ENCODE results near the gene ADAMTS7. TPM values are rescaled to one million over a fixed set of nuclear protein-coding genes. Genes with fewer than 3 reads are reported as not detected.
"Not testable (repeated sequence)": the region's sequence is repeated elsewhere in the genome, so short reads cannot be mapped to it uniquely, and the experiment has no call there.

ADAMTS7 gene
- total and polyA plus RNA-seq, 12 donors: 3.5 to 47.0 (median 17.9) TPM

GRCh38 chr15:78739996-78740903 is 71.0 kb downstream of the ADAMTS7 start:
- Histone ChIP-seq H3K4me1 (peaks cover 0 to 6% (median 0%) of the 10 kb centered on the region in 9 donors), H3K9me3 (no peaks in the 10 kb centered on the region), H3K36me3 (no peaks in the 10 kb centered on the region), H3K27ac (no peak overlapping the region), H3K4me3 (no peak overlapping the region), H3K27me3 (no peaks in the 10 kb centered on the region)
- TF ChIP-seq CTCF (IDR thresholded peaks at IDR 0.05): peak in 7 of 9 donors; percentile 20 to 54 (median 44)
- intact Hi-C loops (cut with DNase I): loop anchor here in 3 of 10 donors (5.0 to 10.0 kb wide), 3 partner anchors 795 to 1662 kb away; partner anchors contain the start of gene ARNT2 (in 1 of the 3)
- 53 to 59% methylated on average over 21 to 23 of the region's 23 CpGs for WGBS, 2 donors
- ATAC-seq: peak in 7 of 8 donors; percentile 38 to 78 (median 55)
- no peak for DNase-seq

- TF ChIP-seq CTCF (IDR thresholded peaks at IDR 0.05): no peak
- no peak for DNase-seq
- intact Hi-C loops (cut with DNase I): loop anchor here in 2 of 10 donors (5.0 kb wide), 2 partner anchors 827 to 1663 kb away; partner anchors contain the start of gene ARNT2 (in 1 of the 2)
- H3K36me3 ChIP-seq: no peaks in the 10 kb centered on the region
- no peak for ATAC-seq
- no peaks in the 10 kb centered on the region for H3K27me3 ChIP-seq
- peaks cover 0 to 6% (median 0%) of the 10 kb centered on the region in 9 donors for H3K4me1 ChIP-seq
- no peaks in the 10 kb centered on the region for H3K9me3 ChIP-seq
- H3K4me3 ChIP-seq: no peak overlapping the region
- H3K27ac ChIP-seq: no peak overlapping the region
- WGBS, 2 donors: 91 to 93% methylated on average over 7 to 9 of the region's 9 CpGs
Observed at GRCh38 chr15:78739206-78739605, 72.1 kb downstream of the ADAMTS7 start.

GRCh38 chr15:78737931-78738558 is 73.2 kb downstream of the ADAMTS7 start:
- intact Hi-C loops (cut with DNase I): loop anchor here in 2 of 10 donors (5.0 kb wide), 2 partner anchors 826 to 1664 kb away; partner anchors contain the start of gene ARNT2 (in 1 of the 2)
- DNase-seq, H3K4me3 ChIP-seq, H3K27me3 ChIP-seq, H3K36me3 ChIP-seq, H3K27ac ChIP-seq, H3K9me3 ChIP-seq, H3K4me1 ChIP-seq: not testable (repeated sequence)
- ATAC-seq: peak in 4 of 8 donors; percentile 45 to 74 (median 52)
- 53 to 56% methylated on average over 11 of the region's 11 CpGs for WGBS, 2 donors
- peak; percentile 14 to 70 (median 48) for TF ChIP-seq CTCF (IDR thresholded peaks at IDR 0.05)

GRCh38 chr15:78737187-78737820 is 74.0 kb downstream of the ADAMTS7 start:
- DNase-seq: no peak
- Histone ChIP-seq H3K9me3 (no peaks in the 10 kb centered on the region), H3K4me3 (no peak overlapping the region), H3K27ac (no peak overlapping the region), H3K4me1 (peaks cover 0 to 6% (median 0%) of the 10 kb centered on the region in 9 donors), H3K27me3 (peaks cover 0 to 3% (median 0%) of the 10 kb centered on the region in 7 donors), H3K36me3 (no peaks in the 10 kb centered on the region)
- TF ChIP-seq CTCF (IDR thresholded peaks at IDR 0.05): no peak
- no peak for ATAC-seq
- intact Hi-C loops (cut with DNase I): loop anchor here in 2 of 10 donors (5.0 kb wide), 2 partner anchors 825 to 1665 kb away; partner anchors contain the start of gene ARNT2 (in 1 of the 2)
- WGBS, 2 donors: 79 to 82% methylated on average over 9 of the region's 9 CpGs

- not testable (repeated sequence) for H3K4me1 ChIP-seq, DNase-seq, ATAC-seq
Observed at GRCh38 chr15:78736286-78736685, 75.0 kb downstream of the ADAMTS7 start.

More at GRCh38 chr15:78736286-78736685, 75.0 kb downstream of the ADAMTS7 start:
- H3K27ac ChIP-seq, H3K9me3 ChIP-seq, H3K4me3 ChIP-seq, H3K27me3 ChIP-seq, H3K36me3 ChIP-seq: not testable (repeated sequence)
- intact Hi-C loops (cut with DNase I): loop anchor here in 2 of 10 donors (5.0 kb wide), 2 partner anchors 824 to 1666 kb away; partner anchors contain the start of gene ARNT2 (in 1 of the 2)
- 70 to 84% methylated on average over 3 to 4 of the region's 4 CpGs for WGBS, 2 donors
